ENCODE results near the gene DPPA3. TPM values are rescaled to one million over a fixed set of nuclear protein-coding genes. Genes with fewer than 3 reads are reported as not detected.

The DPPA3 gene
- total and polyA plus RNA-seq, 2 donors (not counting 1 experiment from before 2014, with no cell fraction given) = not detected

GRCh38 chr12:7731486-7731885 lies 20.3 kb downstream of the DPPA3 start:
- H3K9ac ChIP-seq (ENCODE audit: insufficient read depth, low read length) = no peak overlapping the region
- no peak overlapping the region for H3K4me2 ChIP-seq (ENCODE audit: extremely low read depth, insufficient read depth, low read length)
- no peak for DNase-seq (ENCODE audit: low read depth in 2 of 2)
- H3K4me1 ChIP-seq (ENCODE audit: control insufficient read depth, extremely low read depth, insufficient read depth, low read length) = no peaks in the 10 kb centered on the region
- TF ChIP-seq CTCF (conservative IDR thresholded peaks at IDR 0.05 in 1 of 2, IDR thresholded peaks at IDR 0.05 in 1 of 2; ENCODE audit: low read depth in 1 of 2, low read length in 2 of 2) (no peak), EZH2 (IDR thresholded peaks at IDR 0.05; ENCODE audit: low read length, missing control alignments) (no peak)
- no peaks in the 10 kb centered on the region for H3K9me3 ChIP-seq (ENCODE audit: control insufficient read depth, insufficient read depth, low read depth, low read length)
- H3K36me3 ChIP-seq (ENCODE audit: control insufficient read depth, insufficient read depth, low read length) = no peaks in the 10 kb centered on the region
- H3K79me2 ChIP-seq (ENCODE audit: control insufficient read depth, insufficient read depth, low read length) = no peaks in the 10 kb centered on the region
- no peak overlapping the region for H3K27ac ChIP-seq (ENCODE audit: insufficient read depth, low read length)
- no peak overlapping the region for H2AFZ ChIP-seq (ENCODE audit: low read length)
- H3K4me3 ChIP-seq (replicated peaks in 1 of 4; ENCODE audit: control extremely low read depth in 1 of 4, insufficient read depth in 1 of 4, low read depth in 3 of 4, low read length in 4 of 4) = no peak overlapping the region
- H3K27me3 ChIP-seq (ENCODE audit: control insufficient read depth, insufficient read depth, low read length) = no peaks in the 10 kb centered on the region
- H4K20me1 ChIP-seq (ENCODE audit: control insufficient read depth, extremely low read depth, insufficient read depth, low read length) = no peaks in the 10 kb centered on the region

- DNase-seq (ENCODE audit: low read depth in 2 of 2) = no peak
- no peak overlapping the region for H3K4me2 ChIP-seq (ENCODE audit: extremely low read depth, insufficient read depth, low read length)
Observed at GRCh38 chr12:7732993-7733392, 21.8 kb downstream of the DPPA3 start.

GRCh38 chr12:7747246-7747645 lies 36.0 kb downstream of the DPPA3 start, which contains the start of gene CLEC4C:
Gene CLEC4C (minus strand): TSS chr12:7747375. CDS start chr12:7747348, 27 bp downstream.
- no peak within 1 kb of the TSS for H3K9ac ChIP-seq (ENCODE audit: insufficient read depth, low read length)
- no peaks in the 10 kb centered on the region for H4K20me1 ChIP-seq (ENCODE audit: control insufficient read depth, extremely low read depth, insufficient read depth, low read length)
- TF ChIP-seq CTCF (conservative IDR thresholded peaks at IDR 0.05 in 1 of 2, IDR thresholded peaks at IDR 0.05 in 1 of 2; ENCODE audit: low read depth in 1 of 2, low read length in 2 of 2) = no peak
- no peak for TF ChIP-seq EZH2 (IDR thresholded peaks at IDR 0.05; ENCODE audit: low read length, missing control alignments)
- no peaks in the 10 kb centered on the region for H3K27me3 ChIP-seq (ENCODE audit: control insufficient read depth, insufficient read depth, low read length)
- no peaks in the 10 kb centered on the region for H3K36me3 ChIP-seq (ENCODE audit: control insufficient read depth, insufficient read depth, low read length)
- no peaks in the 10 kb centered on the region for H3K4me1 ChIP-seq (ENCODE audit: control insufficient read depth, extremely low read depth, insufficient read depth, low read length)
- no peak for DNase-seq (ENCODE audit: low read depth in 2 of 2)
- no peaks in the 10 kb centered on the region for H3K79me2 ChIP-seq (ENCODE audit: control insufficient read depth, insufficient read depth, low read length)
- H2AFZ ChIP-seq (ENCODE audit: low read length) = no peak within 1 kb of the TSS
- no peak within 1 kb of the TSS for H3K4me3 ChIP-seq (replicated peaks in 1 of 4; ENCODE audit: control extremely low read depth in 1 of 4, insufficient read depth in 1 of 4, low read depth in 3 of 4, low read length in 4 of 4)
- no peak within 1 kb of the TSS for H3K4me2 ChIP-seq (ENCODE audit: extremely low read depth, insufficient read depth, low read length)
- no peak within 1 kb of the TSS for H3K27ac ChIP-seq (ENCODE audit: insufficient read depth, low read length)
- H3K9me3 ChIP-seq (ENCODE audit: control insufficient read depth, insufficient read depth, low read depth, low read length) = no peaks in the 10 kb centered on the region

More at GRCh38 chr12:7732993-7733392, 21.8 kb downstream of the DPPA3 start:
- H3K36me3 ChIP-seq (ENCODE audit: control insufficient read depth, insufficient read depth, low read length) = no peaks in the 10 kb centered on the region
- H3K9ac ChIP-seq (ENCODE audit: insufficient read depth, low read length) = no peak overlapping the region
- no peak overlapping the region for H3K4me3 ChIP-seq (replicated peaks in 1 of 4; ENCODE audit: control extremely low read depth in 1 of 4, insufficient read depth in 1 of 4, low read depth in 3 of 4, low read length in 4 of 4)
- no peaks in the 10 kb centered on the region for H3K4me1 ChIP-seq (ENCODE audit: control insufficient read depth, extremely low read depth, insufficient read depth, low read length)
- H3K27ac ChIP-seq (ENCODE audit: insufficient read depth, low read length) = no peak overlapping the region
- H4K20me1 ChIP-seq (ENCODE audit: control insufficient read depth, extremely low read depth, insufficient read depth, low read length) = no peaks in the 10 kb centered on the region
- no peak overlapping the region for H2AFZ ChIP-seq (ENCODE audit: low read length)
- no peaks in the 10 kb centered on the region for H3K27me3 ChIP-seq (ENCODE audit: control insufficient read depth, insufficient read depth, low read length)
- TF ChIP-seq EZH2 (IDR thresholded peaks at IDR 0.05; ENCODE audit: low read length, missing control alignments) (no peak), CTCF (conservative IDR thresholded peaks at IDR 0.05 in 1 of 2, IDR thresholded peaks at IDR 0.05 in 1 of 2; ENCODE audit: low read depth in 1 of 2, low read length in 2 of 2) (no peak)
- no peaks in the 10 kb centered on the region for H3K9me3 ChIP-seq (ENCODE audit: control insufficient read depth, insufficient read depth, low read depth, low read length)
- no peaks in the 10 kb centered on the region for H3K79me2 ChIP-seq (ENCODE audit: control insufficient read depth, insufficient read depth, low read length)
